HEK293 (cell line): ENCODE results near the gene HOXC11.

ENCODE experiments used
- ELK4 ChIP-seq: IDR thresholded peaks from 2 replicates; pipeline ENCODE4 v1.6.1; 2011; ENCODE audit warnings: mild to moderate bottlenecking, low read depth, low read length, borderline replicate concordance
- HOXC10 ChIP-seq: sonication (generic); formaldehyde crosslinking; IDR thresholded peaks from 2 replicates; pipeline ENCODE4 v1.8.1; 2023; ENCODE audit warnings: mild to moderate bottlenecking, missing genetic modification reagents
- KLF9 ChIP-seq: fragments of 450-650 bp; formaldehyde crosslinking; IDR thresholded peaks from 2 replicates; pipeline ENCODE4 v1.5.1; 2016; ENCODE audit warnings: missing biosample characterization, missing genetic modification characterization, low read depth
- OVOL3 ChIP-seq: fragments of 450-650 bp; formaldehyde crosslinking; IDR thresholded peaks from 2 replicates; pipeline ENCODE4 v1.5.1; 2016; ENCODE audit warnings: missing biosample characterization, missing genetic modification characterization
- RBAK ChIP-seq: fragments of 450-650 bp; formaldehyde crosslinking; IDR thresholded peaks from 2 replicates; pipeline ENCODE4 v1.5.1; 2016; ENCODE audit warnings: missing biosample characterization, missing genetic modification characterization
- SP7 ChIP-seq: fragments of 450-650 bp; formaldehyde crosslinking; IDR thresholded peaks from 2 replicates; pipeline ENCODE4 v1.5.1; 2016; ENCODE audit warnings: missing biosample characterization, missing genetic modification characterization
- ZBTB26 ChIP-seq: fragments of 450-650 bp; formaldehyde crosslinking; optimal IDR thresholded peaks from 2 replicates; pipeline ENCODE3; 2016; ENCODE audit warnings: missing biosample characterization, mild to moderate bottlenecking, missing genetic modification characterization
- ZBTB6 ChIP-seq: fragments of 450-650 bp; formaldehyde crosslinking; IDR thresholded peaks from 2 replicates; pipeline ENCODE4 v1.5.1; 2017; ENCODE audit warnings: missing biosample characterization, missing genetic modification characterization
- ZEB2 ChIP-seq: fragments of 450-650 bp; formaldehyde crosslinking; IDR thresholded peaks from 2 replicates; pipeline ENCODE4 v1.5.1; 2016; ENCODE audit warnings: missing biosample characterization, missing genetic modification characterization
- ZFP37 ChIP-seq: fragments of 450-650 bp; formaldehyde crosslinking; IDR thresholded peaks from 2 replicates; pipeline ENCODE4 v1.5.1; 2016; ENCODE audit warnings: missing biosample characterization, missing genetic modification characterization
- ZNF10 ChIP-seq: fragments of 450-650 bp; formaldehyde crosslinking; IDR thresholded peaks from 2 replicates; pipeline ENCODE4 v1.5.1; 2017; ENCODE audit warnings: missing biosample characterization, missing genetic modification characterization
- ZNF155 ChIP-seq: fragments of 450-650 bp; formaldehyde crosslinking; IDR thresholded peaks from 2 replicates; pipeline ENCODE4 v1.5.1; 2016; ENCODE audit warnings: missing biosample characterization, missing genetic modification characterization
- ZNF239 ChIP-seq: fragments of 450-650 bp; formaldehyde crosslinking; IDR thresholded peaks from 2 replicates; pipeline ENCODE4 v1.5.1; 2016; ENCODE audit warnings: missing biosample characterization, missing genetic modification characterization
- ZNF248 ChIP-seq: fragments of 450-650 bp; formaldehyde crosslinking; IDR thresholded peaks from 2 replicates; pipeline ENCODE4 v1.5.1; 2017; ENCODE audit warnings: missing biosample characterization, missing genetic modification characterization
- ZNF266 ChIP-seq: fragments of 450-650 bp; formaldehyde crosslinking; IDR thresholded peaks from 2 replicates; pipeline ENCODE4 v1.5.1; 2016; ENCODE audit warnings: missing biosample characterization, missing genetic modification characterization, low read depth
- ZNF280C ChIP-seq: fragments of 450-650 bp; formaldehyde crosslinking; IDR thresholded peaks from 2 replicates; pipeline ENCODE4 v1.5.1; 2016; ENCODE audit warnings: missing biosample characterization, missing genetic modification characterization
- ZNF341 ChIP-seq: fragments of 450-650 bp; formaldehyde crosslinking; IDR thresholded peaks from 2 replicates; pipeline ENCODE4; 2016; ENCODE audit warnings: low read depth, missing biosample characterization, missing genetic modification characterization
- ZNF37A ChIP-seq: fragments of 450-650 bp; IDR thresholded peaks from 2 replicates; pipeline ENCODE4 v1.5.1; 2018; ENCODE audit warnings: missing biosample characterization, missing genetic modification characterization
- ZNF518A ChIP-seq: fragments of 450-650 bp; formaldehyde crosslinking; conservative IDR thresholded peaks from 2 replicates; pipeline ENCODE4 v1.5.1; 2016; ENCODE audit warnings: low read depth, missing biosample characterization, missing genetic modification characterization
- ZNF529 ChIP-seq: fragments of 450-650 bp; formaldehyde crosslinking; IDR thresholded peaks from 2 replicates; pipeline ENCODE4 v1.5.1; 2017; ENCODE audit warnings: missing genetic modification characterization, missing biosample characterization; ENCODE audit not compliant: insufficient replicate concordance
- ZNF555 ChIP-seq: fragments of 450-650 bp; formaldehyde crosslinking; conservative IDR thresholded peaks from 2 replicates; pipeline ENCODE4 v1.5.1; 2017; ENCODE audit warnings: missing biosample characterization, mild to moderate bottlenecking, missing genetic modification characterization, inconsistent platforms
- ZNF560 ChIP-seq: fragments of 450-650 bp; formaldehyde crosslinking; IDR thresholded peaks from 2 replicates; pipeline ENCODE4 v1.5.1; 2017; ENCODE audit warnings: missing biosample characterization, missing genetic modification characterization, borderline replicate concordance
- ZNF677 ChIP-seq: fragments of 450-650 bp; IDR thresholded peaks from 2 replicates; pipeline ENCODE4 v1.5.0; 2018; ENCODE audit warnings: missing biosample characterization, mild to moderate bottlenecking, missing genetic modification characterization, moderate library complexity
- ZNF747 ChIP-seq: fragments of 450-650 bp; formaldehyde crosslinking; IDR thresholded peaks from 2 replicates; pipeline ENCODE4 v1.5.1; 2016; ENCODE audit warnings: missing biosample characterization, missing genetic modification characterization
- ZNF792 ChIP-seq: fragments of 450-650 bp; formaldehyde crosslinking; IDR thresholded peaks from 2 replicates; pipeline ENCODE4 v1.5.1; 2016; ENCODE audit warnings: missing biosample characterization, missing genetic modification characterization
- ZSCAN16 ChIP-seq: fragments of 450-650 bp; formaldehyde crosslinking; IDR thresholded peaks from 2 replicates; pipeline ENCODE4 v1.5.1; 2016; ENCODE audit warnings: missing biosample characterization, missing genetic modification characterization

The HOXC11 gene

GRCh38 chr12:53984901-53985691 is 12.2 kb downstream of the HOXC11 start, which contains the start of gene HOXC10 (continued):
- TF ChIP-seq ZNF518A (tag by site-specific recombination): no peak
- no peak for TF ChIP-seq ZFP37 (tag by site-specific recombination)
- no peak for TF ChIP-seq ZNF677 (tag by site-specific recombination)
- no peak for TF ChIP-seq ZSCAN16 (tag by site-specific recombination)
- TF ChIP-seq SP7: peak; percentile 66
- TF ChIP-seq ZNF239 (tag by site-specific recombination): no peak
- no peak for TF ChIP-seq ZNF10
- TF ChIP-seq ZBTB26: peak; percentile 34
- no peak for TF ChIP-seq RBAK (tag by site-specific recombination)
- no peak for TF ChIP-seq ZNF248 (tag by site-specific recombination)
- no peak for TF ChIP-seq ZNF37A (tag by site-specific recombination)
- TF ChIP-seq ZNF341 (tag by site-specific recombination): peak; percentile 11; the same call in 1 of the 2 replicates
- TF ChIP-seq ELK4: no peak
- no peak for TF ChIP-seq OVOL3 (tag by site-specific recombination)
- TF ChIP-seq ZNF555 (tag by site-specific recombination): no peak
- TF ChIP-seq ZNF529 (tag by site-specific recombination): no peak
- TF ChIP-seq ZNF280C (tag by site-specific recombination): no peak
- TF ChIP-seq ZNF747 (tag by site-specific recombination): no peak
- no peak for TF ChIP-seq ZNF792 (tag by site-specific recombination)
- peak; percentile 70 for TF ChIP-seq ZEB2 (tag by site-specific recombination)
- TF ChIP-seq ZBTB6 (tag by site-specific recombination): no peak; the same call in 1 of the 2 replicates
- TF ChIP-seq KLF9 (tag by site-specific recombination): 0 out of 2 replicates have a peak, but pooled peaks have one; percentile 22
- no peak for TF ChIP-seq ZNF155 (tag by site-specific recombination)
- TF ChIP-seq ZNF266 (tag by site-specific recombination): no peak
- TF ChIP-seq HOXC10 (CRISPR knock-in tag): no peak
- TF ChIP-seq ZNF560: no peak
